Tibial artery (tissue), 4 donors: ENCODE results near the gene GPC6.

ENCODE experiments used
- DNase-seq, 2 donors: peaks; one replicate each; pipeline ENCODE4 v3.0.0-alpha.2; 2019
- H3K27ac ChIP-seq, 2 donors: fragments of 200-600 bp; sonication (generic) in 1 of 2; 1 replicate in 1 of 2; 2 replicates in 1 of 2; pipeline ENCODE4 v1.5.1; 2018 to 2019; ENCODE audit warnings: mild to moderate bottlenecking in 1 of 2
- H3K27me3 ChIP-seq, 2 donors: fragments of 200-600 bp; sonication (generic) in 1 of 2; one replicate each; pipeline versions ENCODE4 v1.5.1 to v1.6.0; 2016 to 2019
- H3K36me3 ChIP-seq, 3 donors: fragments of 200-600 bp; sonication (generic) in 2 of 3; one replicate each; pipeline ENCODE4 v1.5.1; 2016 to 2019; ENCODE audit warnings: mild to moderate bottlenecking in 2 of 3
- H3K4me1 ChIP-seq, 4 donors: fragments of 200-600 bp; sonication (generic) in 2 of 4; 1 replicate in 3 of 4; 2 replicates in 1 of 4; pipeline ENCODE4 v1.5.1; 2016 to 2019
- H3K4me3 ChIP-seq, 2 donors: fragments of 200-600 bp; sonication (generic) in 1 of 2; 1 replicate in 1 of 2; 2 replicates in 1 of 2; pipeline ENCODE4 v1.5.1; 2018 to 2019; ENCODE audit warnings: mild to moderate bottlenecking in 2 of 2
- H3K9me3 ChIP-seq, 3 donors: fragments of 200-600 bp; sonication (generic) in 1 of 3; one replicate each; pipeline ENCODE4 v1.5.1; 2016 to 2019
- intact Hi-C: fragments of 100-400 bp; cut with DNase I; formaldehyde crosslinking; loops from one replicate; pipeline ENCODE4 v1.15.0; 2023; ENCODE audit warnings: low total_unique reads
- TF ChIP-seq, protein P1 (sequence below), 2 experiments: fragments of 200-600 bp in 1 of 2; fragments of 450-650 bp in 1 of 2; IDR thresholded peaks; one replicate each; pipeline ENCODE4 v1.5.1; 2017 to 2019; ENCODE audit warnings: antibody characterized with exemption in 2 of 2, mild to moderate bottlenecking in 1 of 2, moderate library complexity in 1 of 2

Gene GPC6

DNA sequence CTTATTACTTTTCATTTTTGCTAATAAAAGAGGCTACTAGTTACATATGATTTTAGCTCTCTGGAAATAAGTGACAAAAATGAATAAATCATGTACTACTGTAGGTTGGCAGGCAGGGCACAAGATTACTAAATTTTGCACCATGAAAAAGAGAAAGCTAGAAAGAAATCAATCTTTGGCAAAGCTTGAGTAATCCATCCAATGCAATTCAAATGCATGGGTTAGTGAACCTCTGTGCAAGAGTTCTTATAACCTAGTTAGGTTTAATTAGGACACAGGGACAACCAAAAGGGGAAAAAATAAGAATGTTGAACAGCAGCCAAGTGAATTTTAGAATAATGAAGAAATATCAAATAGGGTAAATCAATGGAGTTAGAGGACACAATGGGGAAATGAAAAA is 947.4 kb downstream of the GPC6 start:
- Histone ChIP-seq H3K27ac (no peak overlapping the region), H3K4me1 (peaks cover 0 to 40% (median 12%) of the 10 kb centered on the region in 4 donors), H3K4me3 (no peak overlapping the region), H3K27me3 (no peaks in the 10 kb centered on the region), H3K9me3 (no peaks in the 10 kb centered on the region), H3K36me3 (no peaks in the 10 kb centered on the region)
- intact Hi-C loops, result no loop called here
- no peak for DNase-seq
- TF ChIP-seq, protein P1, sequence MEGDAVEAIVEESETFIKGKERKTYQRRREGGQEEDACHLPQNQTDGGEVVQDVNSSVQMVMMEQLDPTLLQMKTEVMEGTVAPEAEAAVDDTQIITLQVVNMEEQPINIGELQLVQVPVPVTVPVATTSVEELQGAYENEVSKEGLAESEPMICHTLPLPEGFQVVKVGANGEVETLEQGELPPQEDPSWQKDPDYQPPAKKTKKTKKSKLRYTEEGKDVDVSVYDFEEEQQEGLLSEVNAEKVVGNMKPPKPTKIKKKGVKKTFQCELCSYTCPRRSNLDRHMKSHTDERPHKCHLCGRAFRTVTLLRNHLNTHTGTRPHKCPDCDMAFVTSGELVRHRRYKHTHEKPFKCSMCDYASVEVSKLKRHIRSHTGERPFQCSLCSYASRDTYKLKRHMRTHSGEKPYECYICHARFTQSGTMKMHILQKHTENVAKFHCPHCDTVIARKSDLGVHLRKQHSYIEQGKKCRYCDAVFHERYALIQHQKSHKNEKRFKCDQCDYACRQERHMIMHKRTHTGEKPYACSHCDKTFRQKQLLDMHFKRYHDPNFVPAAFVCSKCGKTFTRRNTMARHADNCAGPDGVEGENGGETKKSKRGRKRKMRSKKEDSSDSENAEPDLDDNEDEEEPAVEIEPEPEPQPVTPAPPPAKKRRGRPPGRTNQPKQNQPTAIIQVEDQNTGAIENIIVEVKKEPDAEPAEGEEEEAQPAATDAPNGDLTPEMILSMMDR (IDR thresholded peaks at IDR 0.05), result no peak

DNA sequence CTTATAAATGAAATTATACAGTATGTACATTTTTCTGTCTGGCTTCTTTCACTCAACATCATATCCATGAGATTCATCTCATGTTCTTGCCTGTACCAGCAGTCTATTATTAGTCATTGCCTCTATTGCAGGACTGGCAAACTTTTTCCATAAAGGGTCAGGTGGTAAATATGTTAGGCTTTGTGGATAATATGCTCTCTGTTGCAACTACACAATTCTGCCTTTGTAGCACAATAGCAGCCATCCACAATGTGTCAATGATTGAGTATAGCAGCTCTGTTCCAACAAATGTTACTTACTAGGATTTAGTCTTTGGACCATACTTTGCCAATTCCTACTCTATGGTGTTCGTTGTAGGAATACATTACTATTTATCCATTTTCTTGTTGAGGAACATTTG is 948.5 kb downstream of the GPC6 start:
- Histone ChIP-seq H3K27me3 (no peaks in the 10 kb centered on the region), H3K36me3 (no peaks in the 10 kb centered on the region), H3K27ac (no peak overlapping the region), H3K9me3 (no peaks in the 10 kb centered on the region), H3K4me3 (no peak overlapping the region), H3K4me1 (peaks cover 0 to 30% (median 5%) of the 10 kb centered on the region in 4 donors)
- intact Hi-C loops, result no loop called here
- DNase-seq, result no peak
- TF ChIP-seq, protein P1 (IDR thresholded peaks at IDR 0.05), result no peak

DNA sequence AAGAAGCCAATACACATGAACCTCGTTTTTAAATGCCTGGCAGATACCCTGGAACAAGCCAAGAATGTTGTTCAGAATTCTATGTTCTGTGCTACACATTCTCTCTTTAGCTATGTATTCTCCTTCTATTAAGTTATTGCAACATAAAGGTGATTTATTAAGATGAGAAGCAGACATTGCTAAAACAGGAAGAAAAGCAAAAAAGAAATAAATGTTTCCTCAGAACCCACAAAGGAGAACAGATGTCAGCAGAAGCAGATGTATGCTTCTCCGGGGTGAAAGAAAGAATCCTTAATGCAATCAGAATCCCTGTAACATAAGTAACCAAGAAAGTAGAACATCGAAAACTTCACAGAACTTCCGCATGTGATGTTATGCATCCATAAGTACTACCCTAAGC is 950.0 kb downstream of the GPC6 start:
- TF ChIP-seq, protein P1 (IDR thresholded peaks at IDR 0.05), result no peak
- no peak for DNase-seq
- H3K4me1 ChIP-seq, result peaks cover 0 to 15% (median 0%) of the 10 kb centered on the region in 4 donors
- intact Hi-C loops, result no loop called here
- no peaks in the 10 kb centered on the region for H3K9me3 ChIP-seq
- no peak overlapping the region for H3K27ac ChIP-seq
- no peaks in the 10 kb centered on the region for H3K27me3 ChIP-seq
- H3K36me3 ChIP-seq, result no peaks in the 10 kb centered on the region
- H3K4me3 ChIP-seq, result no peak overlapping the region

DNA sequence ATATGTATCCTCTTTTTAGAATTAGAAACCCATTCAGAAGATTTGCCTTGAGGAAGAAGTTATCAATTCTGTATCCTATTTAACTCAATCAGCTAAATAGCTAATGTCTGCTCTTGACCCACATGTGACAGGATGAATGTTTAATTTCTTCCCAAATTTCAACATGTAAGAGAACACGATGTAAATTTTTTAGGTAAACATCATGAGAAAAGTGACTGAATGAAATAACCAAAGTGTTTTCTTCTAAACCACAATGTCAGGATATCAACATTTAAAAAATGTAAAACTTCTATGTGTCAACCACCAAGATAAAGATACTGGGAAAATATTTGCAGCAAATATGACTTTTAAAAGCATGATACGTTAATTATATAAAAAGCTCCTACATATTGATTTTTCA is 950.4 kb downstream of the GPC6 start:
- no peak for DNase-seq
- H3K27me3 ChIP-seq, result no peaks in the 10 kb centered on the region
- TF ChIP-seq, protein P1 (IDR thresholded peaks at IDR 0.05), result no peak
- no peak overlapping the region for H3K27ac ChIP-seq
- no peak overlapping the region for H3K4me3 ChIP-seq
- intact Hi-C loops, result no loop called here
- no peaks in the 10 kb centered on the region for H3K36me3 ChIP-seq
- H3K9me3 ChIP-seq, result no peaks in the 10 kb centered on the region
- H3K4me1 ChIP-seq, result peaks cover 0 to 11% (median 0%) of the 10 kb centered on the region in 4 donors

DNA sequence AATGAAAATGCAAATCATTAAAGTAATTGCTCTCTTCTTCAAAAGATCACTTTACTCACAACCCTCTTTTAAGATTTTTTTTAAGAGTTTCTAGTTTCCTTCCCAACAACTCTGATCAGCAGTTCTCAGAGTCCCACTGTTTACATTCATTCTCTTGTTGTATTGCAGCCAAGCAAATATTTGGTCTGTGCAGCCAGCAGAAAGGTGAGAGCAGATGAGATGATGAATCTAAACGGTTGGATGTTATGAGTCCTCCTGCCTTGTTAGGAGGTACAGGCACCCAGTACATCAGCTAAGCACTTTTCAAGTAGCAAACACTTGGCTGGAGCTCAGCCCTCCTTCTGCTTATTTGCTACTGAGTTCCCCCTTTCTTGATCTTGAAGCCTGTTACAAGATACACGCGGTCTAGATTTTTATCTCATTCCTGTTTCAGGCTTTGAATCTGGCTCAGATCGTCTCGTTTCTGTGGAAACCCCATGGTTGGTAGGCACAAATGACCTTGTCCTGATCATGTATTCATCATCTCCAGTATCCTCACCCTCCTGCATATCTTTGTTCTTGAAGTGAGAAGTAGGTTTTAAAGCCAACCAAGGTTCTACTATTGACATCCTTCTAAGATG is 952.1 kb downstream of the GPC6 start:
- H3K9me3 ChIP-seq, result no peaks in the 10 kb centered on the region
- TF ChIP-seq, protein P1 (IDR thresholded peaks at IDR 0.05), result no peak
- H3K4me3 ChIP-seq, result no peak overlapping the region
- H3K36me3 ChIP-seq, result no peaks in the 10 kb centered on the region
- no peak overlapping the region for H3K27ac ChIP-seq
- intact Hi-C loops, result no loop called here
- DNase-seq, result no peak
- peaks cover 0 to 4% (median 0%) of the 10 kb centered on the region in 4 donors for H3K4me1 ChIP-seq
- no peaks in the 10 kb centered on the region for H3K27me3 ChIP-seq
